PFSK-1 (cell line): ENCODE results near the gene TMEM255B.

Experiments
- FOXP2 ChIP-seq: optimal IDR thresholded peaks from 2 replicates; pipeline ENCODE3; 2011; ENCODE audit warnings: borderline replicate concordance, control low read depth, inconsistent platforms; ENCODE audit not compliant: insufficient read depth; ENCODE audit errors: extremely low read length, extremely low read depth
- POLR2AphosphoS5 ChIP-seq: IDR thresholded peaks from 2 replicates; pipeline ENCODE4 v1.6.1; 2012; ENCODE audit warnings: low read depth, mild to moderate bottlenecking, control low read depth, low read length, moderate library complexity
- REST ChIP-seq, 2 experiments: IDR thresholded peaks; 2 replicates each; pipeline versions ENCODE4 v1.6.1 to v1.8.0; 2011 to 2012; ENCODE audit warnings: low read depth in 2 of 2, low read length in 2 of 2, control low read depth in 1 of 2, inconsistent platforms in 1 of 2, mild to moderate bottlenecking in 1 of 2, moderate library complexity in 1 of 2; ENCODE audit not compliant: insufficient read depth in 1 of 2
- SIN3A ChIP-seq: IDR thresholded peaks from 2 replicates; pipeline ENCODE4 v1.6.1; 2012; ENCODE audit warnings: mild to moderate bottlenecking, low read length, moderate library complexity, borderline replicate concordance; ENCODE audit not compliant: insufficient read depth
- TAF1 ChIP-seq: IDR thresholded peaks from 2 replicates; pipeline ENCODE4 v1.6.1; 2012; ENCODE audit warnings: low read length, control low read depth, borderline replicate concordance; ENCODE audit not compliant: insufficient read depth

The TMEM255B gene

GRCh38 chr13:113819731-113820715 is 61.0 kb downstream of the TMEM255B start:
- TF ChIP-seq SIN3A = no peak
- TF ChIP-seq TAF1 = no peak
- no peak for TF ChIP-seq POLR2AphosphoS5
- no peak for TF ChIP-seq REST (IDR thresholded peaks at IDR 0.05; ENCODE audit: insufficient read depth in 1 of 2, low read depth in 2 of 2, low read length in 2 of 2)
- no peak for TF ChIP-seq FOXP2

- TF ChIP-seq TAF1 (no peak), POLR2AphosphoS5 (no peak), SIN3A (no peak), FOXP2 (no peak), REST (IDR thresholded peaks at IDR 0.05; ENCODE audit: insufficient read depth in 1 of 2, low read depth in 2 of 2, low read length in 2 of 2) (no peak)
These were observed 62.0 kb downstream of the TMEM255B start for GRCh38 chr13:113820813-113821651.

- TF ChIP-seq REST (IDR thresholded peaks at IDR 0.05; ENCODE audit: insufficient read depth in 1 of 2, low read depth in 2 of 2, low read length in 2 of 2) (no peak), TAF1 (no peak), POLR2AphosphoS5 (no peak), SIN3A (no peak), FOXP2 (no peak)
These were observed 62.8 kb downstream of the TMEM255B start for GRCh38 chr13:113821847-113822246.

GRCh38 chr13:113822266-113822665 is 63.2 kb downstream of the TMEM255B start:
- no peak for TF ChIP-seq SIN3A
- no peak for TF ChIP-seq TAF1
- no peak for TF ChIP-seq POLR2AphosphoS5
- TF ChIP-seq FOXP2 = no peak
- TF ChIP-seq REST (IDR thresholded peaks at IDR 0.05; ENCODE audit: insufficient read depth in 1 of 2, low read depth in 2 of 2, low read length in 2 of 2) = no peak
